ENCODE measurements around the gene ZGPAT.

DNA sequence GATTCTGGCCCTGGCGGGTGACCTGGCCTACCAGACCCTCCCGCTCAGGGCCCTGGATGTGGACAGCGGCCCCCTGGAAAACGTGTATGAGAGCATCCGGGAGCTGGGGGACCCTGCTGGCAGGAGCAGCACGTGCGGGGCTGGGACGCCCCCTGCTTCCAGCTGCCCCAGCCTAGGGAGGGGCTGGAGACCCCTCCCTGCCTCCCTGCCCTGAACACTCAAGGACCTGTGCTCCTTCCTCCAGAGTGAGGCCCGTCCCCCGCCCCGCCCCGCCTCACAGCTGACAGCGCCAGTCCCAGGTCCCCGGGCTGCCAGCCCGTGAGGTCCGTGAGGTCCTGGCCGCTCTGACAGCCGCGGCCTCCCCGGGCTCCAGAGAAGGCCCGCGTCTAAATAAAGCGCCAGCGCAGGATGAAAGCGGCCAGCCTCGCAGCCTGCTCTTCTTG, 30.9 kb downstream of the ZGPAT start:
- TF ChIP-seq, protein P1, sequence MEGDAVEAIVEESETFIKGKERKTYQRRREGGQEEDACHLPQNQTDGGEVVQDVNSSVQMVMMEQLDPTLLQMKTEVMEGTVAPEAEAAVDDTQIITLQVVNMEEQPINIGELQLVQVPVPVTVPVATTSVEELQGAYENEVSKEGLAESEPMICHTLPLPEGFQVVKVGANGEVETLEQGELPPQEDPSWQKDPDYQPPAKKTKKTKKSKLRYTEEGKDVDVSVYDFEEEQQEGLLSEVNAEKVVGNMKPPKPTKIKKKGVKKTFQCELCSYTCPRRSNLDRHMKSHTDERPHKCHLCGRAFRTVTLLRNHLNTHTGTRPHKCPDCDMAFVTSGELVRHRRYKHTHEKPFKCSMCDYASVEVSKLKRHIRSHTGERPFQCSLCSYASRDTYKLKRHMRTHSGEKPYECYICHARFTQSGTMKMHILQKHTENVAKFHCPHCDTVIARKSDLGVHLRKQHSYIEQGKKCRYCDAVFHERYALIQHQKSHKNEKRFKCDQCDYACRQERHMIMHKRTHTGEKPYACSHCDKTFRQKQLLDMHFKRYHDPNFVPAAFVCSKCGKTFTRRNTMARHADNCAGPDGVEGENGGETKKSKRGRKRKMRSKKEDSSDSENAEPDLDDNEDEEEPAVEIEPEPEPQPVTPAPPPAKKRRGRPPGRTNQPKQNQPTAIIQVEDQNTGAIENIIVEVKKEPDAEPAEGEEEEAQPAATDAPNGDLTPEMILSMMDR (IDR thresholded peaks at IDR 0.05), result no peak
- no peak for TF ChIP-seq POLR2A (IDR thresholded peaks at IDR 0.05; ENCODE audit: low read depth)
